Subcutaneous adipose tissue (tissue), 4 donors: ENCODE results near the gene RPL39L. TPM values are rescaled to one million over a fixed set of nuclear protein-coding genes. Genes with fewer than 3 reads are reported as not detected.

Experiments used
- CTCF ChIP-seq: fragments of 450-650 bp; IDR thresholded peaks from one replicate; pipeline ENCODE4 v1.5.1; 2016; ENCODE audit warnings: low read depth, mild to moderate bottlenecking, control low read depth, antibody characterized with exemption, moderate library complexity
- total RNA-seq, 4 donors: library from RNA; depleted of rRNA; stranded (reverse); fragments of >200 nt; gene quantifications; one replicate each; pipeline ENCODE4 v1.1.0, GENCODE V29; 2016

RPL39L gene
- total RNA-seq: 10 to 100 TPM in 3 of 4 donors, 1 to 10 TPM in 1; 8.9 to 14.6 (median 10.6) TPM

GRCh38 chr3:187139126-187139894 is at the start of gene RPL39L:
Gene RPL39L (minus strand): TSS chr3:187139496. CDS start chr3:187121300, 18,196 bp downstream.
- no peak for TF ChIP-seq CTCF

GRCh38 chr3:187188931-187189330 is 49.6 kb upstream of the RPL39L start:
- no peak for TF ChIP-seq CTCF

GRCh38 chr3:187186801-187187421 is 47.6 kb upstream of the RPL39L start:
- no peak for TF ChIP-seq CTCF

GRCh38 chr3:187186375-187186774 is 47.1 kb upstream of the RPL39L start:
- no peak for TF ChIP-seq CTCF

- TF ChIP-seq CTCF: no peak
Observed at GRCh38 chr3:187185759-187186158, 46.5 kb upstream of the RPL39L start.

- TF ChIP-seq CTCF: no peak
Observed at GRCh38 chr3:187183903-187184302, 44.6 kb upstream of the RPL39L start.

- TF ChIP-seq CTCF: no peak
Observed at GRCh38 chr3:187183210-187183862, 44.0 kb upstream of the RPL39L start.
